ENCODE data around the gene LRMDA.

Gene LRMDA

DNA sequence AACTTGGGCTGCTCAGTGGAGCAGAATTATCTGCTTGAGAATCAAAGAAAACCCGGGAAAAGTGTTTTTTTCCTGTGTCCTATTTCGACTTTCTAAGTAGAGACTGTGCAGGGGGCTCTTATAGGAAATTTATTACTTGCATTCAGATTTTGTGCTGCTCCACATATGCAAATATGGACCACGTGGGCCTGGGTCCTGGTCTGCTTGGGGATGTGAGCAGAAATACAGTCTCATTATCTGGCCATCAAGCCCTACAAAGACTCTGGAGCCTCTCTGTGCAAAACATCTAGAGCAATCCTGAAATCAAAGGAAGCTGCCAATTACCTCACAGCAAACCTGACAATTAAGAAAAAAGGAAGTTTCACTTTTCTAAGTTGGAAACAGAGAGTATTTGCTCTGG, 216.9 kb downstream of the LRMDA start:
- DNase-seq = no peak

DNA sequence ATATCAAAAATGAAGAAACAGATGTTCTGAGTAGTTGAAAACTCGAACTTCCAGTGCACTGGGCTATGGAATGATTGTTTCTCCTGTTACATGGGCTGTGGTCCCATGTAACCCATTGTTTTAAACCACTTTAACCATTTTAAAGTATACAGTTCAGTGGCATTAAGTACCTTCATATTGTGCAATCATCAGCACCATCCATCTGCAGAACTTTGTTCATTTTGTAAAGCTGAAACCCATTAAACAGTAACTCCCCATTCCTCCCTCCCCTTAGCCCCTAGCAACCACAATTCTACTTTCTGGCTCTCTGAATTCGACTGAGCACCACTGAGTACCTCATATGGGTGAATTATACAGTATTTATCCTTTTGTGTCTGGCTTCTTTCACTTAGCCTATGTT, 217.4 kb downstream of the LRMDA start:
- no peak for DNase-seq

DNA sequence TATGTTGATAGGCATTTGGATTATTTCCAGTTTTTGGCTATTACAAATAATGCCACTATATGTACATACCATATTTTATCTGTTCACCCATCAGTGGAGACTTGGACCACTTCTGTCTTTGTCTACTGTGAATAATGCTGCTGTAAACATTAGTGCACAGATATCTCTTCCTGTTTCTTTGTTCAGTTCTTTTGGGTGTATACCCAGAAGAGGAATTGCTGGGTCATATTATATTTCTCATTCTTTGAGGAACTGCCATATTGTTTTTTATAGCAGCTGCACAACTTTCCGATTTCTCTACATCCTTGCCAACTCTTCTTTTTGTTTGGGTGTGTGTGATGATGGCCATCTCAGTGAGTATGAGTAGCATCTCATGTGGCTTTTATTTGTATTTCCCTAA, 218.0 kb downstream of the LRMDA start:
- no peak for DNase-seq

DNA sequence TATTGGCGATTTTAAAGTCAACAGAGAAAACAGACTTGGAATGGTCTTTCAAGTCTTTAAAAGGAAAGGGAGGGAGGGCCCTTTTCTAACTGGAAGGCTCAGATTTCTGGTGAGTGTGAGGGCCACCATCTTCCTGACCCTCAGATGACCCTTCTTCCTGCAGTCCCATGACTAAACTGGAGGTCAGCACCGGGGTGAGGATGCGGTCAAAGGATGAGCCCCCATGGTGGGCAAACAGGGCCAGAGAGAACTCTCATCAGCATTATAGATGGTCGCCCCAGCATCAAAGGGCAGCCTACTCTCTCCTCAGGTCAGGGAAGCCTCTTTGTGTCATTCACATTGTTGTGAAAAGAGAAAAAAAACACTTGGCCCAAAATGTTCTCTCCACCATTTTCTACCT, 219.2 kb downstream of the LRMDA start:
- DNase-seq = no peak

DNA sequence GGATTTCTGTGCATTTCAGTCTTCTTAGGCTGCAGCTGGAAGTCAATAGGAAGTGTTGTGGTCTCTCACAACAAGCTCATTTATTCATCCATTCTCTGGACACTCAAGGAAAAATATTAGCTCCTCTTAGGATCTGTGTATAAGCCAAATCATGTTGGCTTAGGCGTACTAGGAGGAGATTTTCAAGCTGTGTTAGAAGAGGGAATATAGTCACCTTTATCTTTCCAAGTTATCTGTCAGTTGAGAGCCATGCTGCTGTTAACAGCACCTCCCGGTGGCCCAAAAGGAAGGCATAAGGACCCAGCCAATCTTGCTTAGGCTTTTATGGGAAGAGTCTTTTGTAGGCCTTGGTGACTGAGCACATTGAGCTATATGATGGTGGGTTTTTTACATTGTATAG, 220.0 kb downstream of the LRMDA start:
- no peak for DNase-seq

DNA sequence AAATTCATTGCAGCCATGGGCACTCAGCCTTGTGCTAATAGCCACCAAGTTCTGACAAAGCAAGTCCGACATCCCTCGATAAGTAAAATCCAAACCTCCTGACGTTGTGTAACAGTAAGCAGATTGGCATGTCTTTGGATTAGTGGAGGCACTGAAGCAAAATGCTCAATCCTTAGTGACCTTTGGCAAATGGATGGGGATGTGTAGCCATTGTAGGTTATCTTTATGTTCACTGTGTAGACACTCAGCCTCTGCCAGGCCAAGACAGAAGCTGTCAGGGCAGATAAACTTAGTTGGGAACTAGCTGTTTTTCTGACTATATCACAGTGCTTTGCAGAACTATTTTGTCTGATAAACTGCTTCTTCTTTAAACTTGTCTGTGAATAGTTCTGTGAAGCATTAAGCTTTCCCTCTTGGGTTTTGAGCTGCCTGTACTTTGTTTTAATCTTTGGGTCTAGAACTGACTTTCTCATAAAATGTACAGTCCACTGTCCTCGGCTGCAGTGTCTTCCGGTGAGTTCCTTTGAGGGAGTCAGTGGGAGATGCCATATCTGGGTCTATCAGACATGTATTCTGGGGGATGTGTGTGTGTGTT, 220.8 kb downstream of the LRMDA start:
- no peak for DNase-seq

DNA sequence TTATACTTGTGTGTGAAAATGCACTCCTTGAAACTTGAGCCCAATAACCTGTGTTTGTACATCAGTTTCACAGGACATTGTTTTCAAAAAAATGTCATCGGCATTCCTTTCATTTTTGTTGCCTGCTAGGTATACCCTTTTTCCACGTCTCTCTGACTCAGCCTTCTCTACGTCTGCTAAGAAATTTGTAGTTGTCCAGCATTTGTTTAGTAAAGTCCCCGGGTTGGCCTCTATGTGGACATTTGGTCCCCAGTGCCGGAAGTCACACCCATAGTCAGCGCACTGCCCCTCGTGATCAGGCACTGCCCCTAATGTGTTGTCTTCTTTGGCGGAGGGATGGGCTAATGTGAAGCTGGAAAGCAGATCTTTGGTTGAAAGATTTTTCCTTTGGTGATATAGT, 222.3 kb downstream of the LRMDA start:
- DNase-seq = no peak

DNA sequence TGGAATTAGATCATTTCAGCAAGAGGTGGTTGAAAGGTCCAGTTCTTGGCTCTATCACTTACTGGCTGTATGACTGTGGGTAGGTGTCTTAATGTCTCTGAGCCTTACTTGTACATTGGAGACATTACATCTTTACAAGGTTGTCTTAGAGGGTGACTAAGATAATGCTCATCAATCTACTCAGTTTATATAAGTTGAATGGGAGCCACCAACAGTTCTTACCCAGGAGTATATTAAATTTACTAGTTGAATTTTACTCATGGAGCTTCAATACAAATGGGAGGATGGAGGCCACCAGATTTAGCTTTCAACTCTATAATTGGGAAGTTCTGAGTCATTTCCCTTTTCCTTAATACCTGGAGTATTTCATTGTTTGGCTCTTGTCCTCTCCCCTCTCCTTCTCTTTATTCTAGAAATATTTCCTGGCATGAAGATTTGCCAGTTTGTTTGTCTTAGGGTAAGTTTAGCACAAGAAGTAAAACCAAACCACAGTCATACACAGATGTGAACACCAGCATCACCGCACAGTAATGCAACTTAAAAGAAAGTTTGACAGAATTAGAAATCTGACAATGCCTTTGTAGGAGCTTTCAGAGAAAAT, 222.8 kb downstream of the LRMDA start:
- no peak for DNase-seq

DNA sequence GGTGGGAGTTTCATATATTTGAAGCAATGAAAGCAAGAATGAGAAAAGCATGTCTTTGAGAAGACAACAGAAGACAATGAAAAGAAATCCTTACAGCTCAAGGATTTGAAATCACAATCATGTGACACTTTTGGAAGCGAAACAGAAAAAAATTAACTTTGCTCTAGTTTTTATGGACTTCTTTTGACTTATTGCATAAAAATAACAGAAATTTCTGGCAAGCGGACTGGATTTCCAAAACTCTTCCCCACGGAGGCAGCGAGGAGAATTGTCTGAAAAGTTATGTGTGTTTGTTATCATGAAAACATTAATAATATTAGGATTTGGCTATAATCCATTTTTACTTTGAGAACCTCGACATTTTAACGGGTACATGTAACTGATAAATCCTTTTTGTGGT, 223.3 kb downstream of the LRMDA start:
- DNase-seq = no peak

DNA sequence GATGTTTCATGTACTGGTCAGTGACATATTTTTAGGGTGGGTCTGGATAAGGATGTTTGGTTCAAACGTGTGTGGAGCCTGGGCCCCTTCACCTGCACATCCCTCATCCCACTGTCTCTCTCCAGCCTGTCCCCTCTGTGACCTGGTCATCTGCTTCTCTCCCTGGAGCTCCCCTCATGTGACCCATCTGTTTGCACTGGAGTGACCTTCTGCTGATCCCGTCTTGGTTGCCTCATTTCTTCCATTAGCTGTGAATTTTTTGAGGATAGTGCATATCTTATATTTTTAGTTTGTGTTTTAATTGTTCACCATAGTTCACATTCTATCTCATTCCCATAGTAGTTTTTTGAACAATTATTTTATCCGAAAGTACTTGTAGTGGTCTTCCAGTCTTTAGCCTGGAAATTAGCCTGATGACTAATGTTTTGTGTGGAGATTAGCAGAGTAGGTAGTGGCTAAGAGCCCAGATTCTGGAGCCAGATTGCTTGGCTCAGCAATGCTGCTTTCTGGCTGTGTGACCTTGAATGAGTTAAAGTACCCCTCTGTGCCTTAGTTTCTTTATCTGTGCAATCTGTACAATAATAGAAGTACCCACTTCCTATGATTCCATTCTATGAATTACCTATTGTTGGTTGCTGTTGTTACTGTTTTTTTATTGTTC, 224.5 kb downstream of the LRMDA start:
- no peak for DNase-seq

DNA sequence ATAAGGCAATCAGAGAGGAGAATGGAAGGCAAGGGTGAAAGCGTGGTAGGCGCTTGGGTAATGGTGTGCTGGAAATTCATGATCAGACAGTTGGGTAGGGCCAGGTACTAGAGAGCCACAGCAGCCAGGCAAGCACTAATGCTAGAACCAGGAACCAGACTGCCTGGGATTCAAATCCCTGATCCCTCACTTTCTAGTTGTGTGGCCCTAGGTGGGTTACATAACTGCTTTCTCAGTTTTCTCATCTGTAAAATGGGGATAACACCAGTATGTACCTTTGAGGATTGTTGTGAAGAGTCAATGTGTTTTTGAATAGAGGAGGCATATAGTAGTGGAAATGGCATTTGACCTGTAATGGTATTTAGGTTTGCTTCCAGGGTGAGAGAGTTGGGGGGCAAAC, 225.9 kb downstream of the LRMDA start:
- DNase-seq = no peak

DNA sequence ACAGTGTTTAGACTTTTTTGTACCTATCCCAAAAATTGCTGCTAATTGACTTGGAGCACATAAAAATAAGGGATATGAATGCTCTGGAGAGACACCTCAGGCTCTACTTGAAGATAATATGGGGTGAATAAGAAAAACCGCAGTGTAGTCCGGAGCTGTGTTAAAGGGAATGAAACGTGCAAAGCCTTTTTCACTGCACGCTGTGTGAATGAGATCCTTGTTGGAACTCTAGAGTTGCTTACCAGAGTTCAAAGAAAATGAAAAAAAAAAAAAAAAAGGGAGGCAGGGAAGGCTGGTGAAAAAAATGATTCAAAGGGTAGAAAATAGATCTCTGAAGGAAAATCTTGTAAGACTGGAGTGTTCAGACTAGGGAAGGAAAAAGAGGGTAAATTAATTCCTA, 226.6 kb downstream of the LRMDA start:
- no peak for DNase-seq

DNA sequence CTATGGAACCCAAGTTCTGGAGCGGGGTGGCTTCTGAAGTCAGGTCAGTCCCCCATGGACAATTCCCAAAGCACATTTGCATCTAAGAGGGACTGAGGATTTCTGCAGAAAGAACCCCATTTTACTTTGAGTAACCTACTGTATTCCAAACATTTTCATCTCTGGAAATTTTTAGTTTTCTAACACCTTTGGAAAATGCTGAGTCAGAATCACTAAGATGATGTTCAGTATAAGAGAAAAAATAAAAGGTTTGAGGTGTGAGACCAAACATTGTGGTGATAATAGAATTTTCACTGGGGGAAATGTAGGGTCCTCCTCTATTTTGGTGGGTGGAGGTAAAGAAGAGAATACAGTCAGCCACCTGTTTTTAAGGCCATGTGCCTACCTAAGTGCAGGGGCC, 227.1 kb downstream of the LRMDA start:
- DNase-seq = no peak

DNA sequence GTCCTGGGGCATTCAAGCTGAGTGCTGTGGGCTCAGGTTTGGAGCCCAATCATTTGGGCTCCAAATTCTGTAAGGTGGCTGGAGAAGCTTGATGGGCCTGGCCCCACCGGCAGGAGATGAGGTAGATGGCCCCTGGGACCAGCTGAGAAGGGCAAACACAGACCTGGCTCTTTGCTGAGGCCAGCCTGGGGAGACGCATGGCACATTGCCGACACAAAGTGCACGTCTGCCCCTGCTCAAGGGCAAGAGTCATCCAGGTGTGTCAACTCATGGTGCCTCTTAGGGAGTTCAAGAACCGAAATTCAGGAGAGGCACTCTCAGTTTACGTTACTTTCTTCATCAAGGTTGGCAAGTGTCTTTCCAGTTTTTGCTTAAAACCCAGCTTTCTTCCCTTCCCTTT, 227.5 kb downstream of the LRMDA start:
- no peak for DNase-seq

DNA sequence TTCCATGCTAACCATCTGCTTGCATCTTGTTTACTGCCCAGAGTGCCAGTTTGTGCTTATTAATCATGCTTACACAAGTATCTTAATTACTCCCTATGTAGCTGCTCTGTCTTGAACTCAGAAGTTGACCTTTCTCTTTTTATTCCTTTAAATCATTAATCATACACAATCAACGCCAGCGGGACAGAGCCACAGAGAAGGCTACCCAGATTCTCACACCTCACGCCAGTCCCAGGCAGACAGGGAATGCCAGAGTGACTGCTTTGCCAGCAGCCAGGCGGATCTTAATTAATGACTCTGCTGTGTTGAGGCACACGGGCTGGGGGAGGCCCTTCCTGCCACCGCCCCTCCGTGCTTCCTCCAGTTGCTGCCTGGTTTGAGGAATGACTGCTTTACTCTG, 229.4 kb downstream of the LRMDA start:
- DNase-seq = peak; percentile 34

DNA sequence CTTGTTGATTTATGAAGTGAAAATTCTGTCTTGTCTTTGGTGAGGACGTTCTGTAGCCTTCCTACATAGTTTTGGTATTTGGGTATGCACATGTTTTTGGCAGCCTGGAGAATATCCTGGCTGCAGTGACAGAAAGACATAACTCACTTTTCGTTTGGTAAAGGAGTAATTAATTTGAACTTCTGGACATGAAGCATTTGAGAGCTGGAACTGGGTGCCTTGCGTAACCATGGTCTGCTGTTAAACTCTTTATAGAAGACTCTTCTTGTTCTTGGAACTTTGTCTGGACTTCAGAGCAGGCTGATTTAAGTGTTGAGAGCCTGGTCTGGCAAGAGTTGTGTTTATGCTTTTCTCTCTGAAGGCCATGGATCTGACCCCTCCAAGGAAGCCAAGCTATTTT, 231.3 kb downstream of the LRMDA start:
- DNase-seq = no peak

DNA sequence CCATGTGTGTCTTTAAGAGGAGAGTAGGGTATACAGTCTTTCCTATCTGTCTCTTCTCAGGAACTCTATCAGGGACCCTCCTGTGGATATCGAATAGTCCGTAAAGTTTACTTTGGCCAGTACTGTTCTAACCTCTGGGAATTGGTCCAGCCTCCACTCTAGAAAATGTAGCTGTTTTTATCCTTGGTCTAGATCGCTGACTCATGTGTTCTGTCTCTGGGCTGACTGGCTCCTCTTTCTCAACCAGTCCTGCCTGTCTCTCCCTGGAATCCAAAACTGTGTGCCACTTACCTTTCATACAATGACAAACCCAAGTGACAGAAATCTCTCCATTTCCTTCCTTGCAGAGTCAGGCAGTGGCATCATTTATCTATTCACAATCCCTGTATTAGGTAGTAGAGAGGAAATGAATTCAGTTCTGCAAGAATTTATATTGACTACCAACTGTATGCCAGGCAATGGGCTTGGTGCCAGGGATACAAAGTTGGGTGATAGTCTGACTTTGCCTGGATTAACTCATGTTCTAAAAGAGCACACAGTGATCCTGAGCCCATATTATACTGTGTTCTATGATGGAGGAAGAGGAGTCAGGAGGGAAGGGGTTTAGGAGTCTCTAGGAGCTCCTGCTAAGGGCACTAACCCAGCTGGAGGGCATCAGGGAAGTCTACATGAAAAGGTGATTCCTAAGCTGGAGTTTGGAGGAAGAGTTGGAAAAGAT, 232.7 kb downstream of the LRMDA start:
- DNase-seq = no peak

DNA sequence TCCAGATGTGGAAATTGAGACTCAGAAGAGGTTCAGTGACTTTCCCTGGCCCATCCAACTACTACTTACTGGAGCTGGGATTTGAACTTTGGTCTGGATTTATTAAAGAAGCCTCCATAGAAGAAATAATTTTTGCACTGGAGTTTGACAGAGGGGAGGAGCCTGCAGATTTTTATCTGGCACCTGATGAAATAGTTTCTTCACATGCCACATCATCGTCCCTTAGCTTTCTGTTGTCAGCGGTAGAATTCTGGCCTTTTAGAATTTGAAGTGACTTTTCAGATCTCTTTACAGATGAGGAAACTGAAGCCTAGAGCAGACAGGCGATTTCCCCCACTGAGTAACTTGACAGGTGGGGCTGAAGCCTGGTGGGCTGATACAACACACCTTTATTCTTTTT, 233.5 kb downstream of the LRMDA start:
- no peak for DNase-seq

DNA sequence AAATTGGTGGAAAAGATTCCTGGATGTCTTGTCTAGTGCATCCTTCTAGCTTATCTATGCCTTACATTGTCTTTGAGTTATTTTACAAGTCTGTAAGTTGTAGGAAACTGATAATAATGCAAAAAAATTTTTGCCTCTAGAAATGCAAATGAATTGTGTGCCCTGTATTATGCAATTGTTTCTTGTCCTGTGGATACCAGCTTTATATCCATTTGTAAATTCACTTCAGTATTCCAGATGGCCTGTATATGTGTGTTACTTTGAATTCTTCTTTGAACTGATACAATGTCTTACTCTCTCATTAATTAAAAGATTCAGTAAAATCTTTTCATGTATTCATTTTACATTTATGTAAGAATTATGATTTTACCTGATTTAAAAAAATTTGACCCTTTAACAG, 234.3 kb downstream of the LRMDA start:
- no peak for DNase-seq

DNA sequence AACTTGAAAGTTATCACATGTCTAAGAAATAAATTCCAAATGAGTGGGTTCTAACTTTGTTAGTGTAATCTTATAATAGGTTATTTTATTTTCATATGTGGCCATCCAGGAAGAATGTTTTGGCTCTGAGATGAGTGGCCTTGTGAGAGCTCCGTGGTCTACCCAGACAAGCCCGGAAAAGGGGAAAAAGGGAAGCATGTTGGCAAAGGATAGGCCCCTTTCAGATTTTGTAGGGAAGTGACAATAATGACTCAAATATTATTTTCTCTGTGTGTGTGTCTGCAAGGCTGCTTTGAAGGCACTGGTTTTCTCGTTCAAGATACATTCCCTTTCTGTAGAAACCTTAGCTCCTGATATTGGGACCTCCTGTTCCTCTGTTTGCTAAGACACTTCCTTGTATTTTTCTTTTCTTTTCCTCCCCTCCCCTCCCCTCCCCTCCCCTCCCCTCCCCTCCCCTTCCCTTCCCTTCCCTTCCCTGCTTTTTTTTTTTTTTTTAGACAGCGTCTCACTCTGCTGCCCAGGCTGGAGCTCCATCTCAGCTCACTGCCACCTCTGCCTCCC, 240.8 kb downstream of the LRMDA start:
- no peak for DNase-seq

DNA sequence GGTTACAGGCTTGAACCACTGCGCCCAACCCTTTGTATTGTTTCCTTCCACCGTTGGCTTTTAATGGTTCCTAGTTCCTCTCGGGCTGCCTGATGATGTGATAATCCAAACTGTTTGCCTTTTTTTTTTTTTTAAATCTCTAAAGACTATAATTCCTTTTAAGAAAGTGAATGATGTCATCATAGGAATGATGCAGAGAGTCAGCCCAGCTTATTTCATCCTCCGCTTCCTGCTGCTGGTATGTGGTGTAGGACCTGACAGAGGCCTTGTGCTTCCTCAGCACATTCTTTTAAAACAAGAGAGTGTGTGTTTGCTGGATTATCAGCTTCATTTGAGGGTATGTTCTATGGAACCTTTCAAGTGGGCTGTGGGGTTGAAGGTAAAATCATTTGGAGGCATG, 241.4 kb downstream of the LRMDA start:
- no peak for DNase-seq

DNA sequence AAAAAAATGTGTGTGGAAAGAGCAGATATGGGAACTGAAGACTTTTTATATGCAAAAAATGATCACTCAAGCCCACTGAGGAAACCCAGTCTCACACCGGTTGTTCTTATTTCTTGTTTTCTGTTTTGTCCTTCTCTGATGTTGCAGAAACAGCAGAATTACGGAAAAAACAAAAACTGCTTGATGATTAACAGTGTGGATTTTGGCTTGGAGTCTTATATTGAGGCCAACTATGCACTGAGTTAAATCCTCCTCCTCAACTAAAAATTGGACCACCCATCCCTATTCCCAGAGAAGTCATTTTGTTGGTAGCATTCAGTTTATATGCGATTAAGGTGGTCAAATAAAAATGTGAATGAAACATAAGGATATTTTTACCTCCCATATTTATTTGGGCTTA, 246.1 kb downstream of the LRMDA start:
- DNase-seq = no peak

DNA sequence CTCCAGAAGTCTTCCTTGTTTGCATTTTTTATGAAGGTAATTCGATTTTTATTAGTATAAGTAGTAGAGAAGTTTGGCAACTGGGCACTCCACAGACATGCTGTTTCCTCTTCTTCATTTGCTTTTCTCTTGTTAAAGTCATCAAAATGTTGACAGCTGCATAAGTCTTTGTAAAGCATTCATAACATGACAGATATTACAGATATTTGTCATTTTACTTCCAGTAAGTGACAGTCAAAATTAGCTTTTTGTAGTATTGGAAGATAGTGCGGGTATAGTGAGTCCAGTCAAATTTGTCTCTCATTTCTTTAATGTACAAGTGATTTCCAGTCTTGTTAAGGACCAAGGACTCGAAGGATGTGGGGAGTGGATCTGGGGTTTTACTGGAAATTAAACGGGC, 247.1 kb downstream of the LRMDA start:
- no peak for DNase-seq

DNA sequence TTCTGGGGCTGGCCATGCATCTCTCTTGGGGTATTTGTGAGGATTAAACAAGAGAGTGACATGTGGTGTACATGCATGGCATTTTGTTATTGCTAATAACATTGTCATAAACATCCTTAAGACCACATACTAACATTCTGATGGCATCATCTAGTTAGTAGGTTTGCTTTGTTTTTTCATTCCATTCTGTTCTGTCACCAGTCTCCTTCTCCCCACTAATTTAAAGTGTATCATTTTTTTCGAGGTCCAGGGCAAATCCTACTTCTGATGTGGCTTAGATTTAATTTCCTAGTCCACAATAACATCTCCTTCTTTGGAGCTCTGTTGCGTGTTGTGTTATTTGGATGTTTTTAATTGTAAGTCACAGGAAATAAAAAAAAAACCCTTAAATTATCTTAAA, 248.1 kb downstream of the LRMDA start:
- no peak for DNase-seq
